ENCODE results near the gene SCYGR6. TPM values are rescaled to one million over a fixed set of nuclear protein-coding genes. Genes with fewer than 3 reads are reported as not detected.

The SCYGR6 gene
- total RNA-seq = not detected

GRCh38 chr2:227724394-227725039, at the start of gene SCYGR6:
Gene SCYGR6 (minus strand): TSS chr2:227724757. CDS start chr2:227724757, 0 bp downstream.
- Histone ChIP-seq H3K4me1 (no peaks in the 10 kb centered on the region), H3K4me3 (no peak within 1 kb of the TSS), H3K27ac (no peak within 1 kb of the TSS), H3K36me3 (no peaks in the 10 kb centered on the region), H3K9me3 (no peaks in the 10 kb centered on the region), H3K27me3 (peaks cover 0 to 12% (median 0%) of the 10 kb centered on the region in 4 donors)
- 73 to 81% methylated on average over 2 to 8 of the region's 15 CpGs for WGBS, 2 donors
- intact Hi-C loops (cut with DNase I) = no loop called here
- TF ChIP-seq CTCF (IDR thresholded peaks at IDR 0.05) (no peak), POLR2A (IDR thresholded peaks at IDR 0.05) (no peak)
- DNase-seq = no peak

- H3K4me3 ChIP-seq = no peak overlapping the region
- no peaks in the 10 kb centered on the region for H3K36me3 ChIP-seq
- H3K9me3 ChIP-seq = no peaks in the 10 kb centered on the region
- H3K4me1 ChIP-seq = no peaks in the 10 kb centered on the region
- DNase-seq = no peak
- H3K27me3 ChIP-seq = no peaks in the 10 kb centered on the region
- H3K27ac ChIP-seq = no peak overlapping the region
- intact Hi-C loops (cut with DNase I) = no loop called here
- WGBS, 2 donors = 64 to 65% methylated on average over 12 of the region's 15 CpGs
- TF ChIP-seq CTCF (IDR thresholded peaks at IDR 0.05) (peak in 1 of 6 experiments; percentile 37), POLR2A (IDR thresholded peaks at IDR 0.05) (no peak)
These were observed 49.6 kb upstream of the SCYGR6 start for GRCh38 chr2:227774011-227774624.

GRCh38 chr2:227772932-227773331, 48.4 kb upstream of the SCYGR6 start:
- no peak for DNase-seq
- H3K9me3 ChIP-seq = no peaks in the 10 kb centered on the region
- no peak for TF ChIP-seq POLR2A (IDR thresholded peaks at IDR 0.05)
- no peak for TF ChIP-seq CTCF (IDR thresholded peaks at IDR 0.05)
- no peak overlapping the region for H3K27ac ChIP-seq
- intact Hi-C loops (cut with DNase I) = no loop called here
- H3K27me3 ChIP-seq = no peaks in the 10 kb centered on the region
- WGBS, 2 donors = 28 to 36% methylated on average over 2 of the region's 2 CpGs
- H3K36me3 ChIP-seq = no peaks in the 10 kb centered on the region
- H3K4me3 ChIP-seq = no peak overlapping the region
- no peaks in the 10 kb centered on the region for H3K4me1 ChIP-seq

- Histone ChIP-seq H3K9me3 (no peaks in the 10 kb centered on the region), H3K27me3 (no peaks in the 10 kb centered on the region), H3K4me1 (no peaks in the 10 kb centered on the region), H3K4me3 (no peak overlapping the region), H3K36me3 (no peaks in the 10 kb centered on the region), H3K27ac (no peak overlapping the region)
- no peak for DNase-seq
- no peak for TF ChIP-seq POLR2A (IDR thresholded peaks at IDR 0.05)
- TF ChIP-seq CTCF (IDR thresholded peaks at IDR 0.05) = no peak
- intact Hi-C loops (cut with DNase I) = no loop called here
- 85 to 88% methylated on average over 5 of the region's 5 CpGs for WGBS, 2 donors
These were observed 47.7 kb upstream of the SCYGR6 start for GRCh38 chr2:227772197-227772661.

GRCh38 chr2:227767830-227768229, 43.3 kb upstream of the SCYGR6 start:
- H3K9me3 ChIP-seq = no peaks in the 10 kb centered on the region
- H3K27ac ChIP-seq = no peak overlapping the region
- no peak overlapping the region for H3K4me3 ChIP-seq
- intact Hi-C loops (cut with DNase I) = loop anchor here (5.0 to 10.0 kb wide), 3 partner anchors 97 to 363 kb away; no protein-coding TSS in a partner anchor
- no peaks in the 10 kb centered on the region for H3K27me3 ChIP-seq
- WGBS, 2 donors = 82 to 88% methylated on average over 16 to 17 of the region's 22 CpGs
- H3K36me3 ChIP-seq = no peaks in the 10 kb centered on the region
- TF ChIP-seq POLR2A (IDR thresholded peaks at IDR 0.05) (no peak), CTCF (IDR thresholded peaks at IDR 0.05) (no peak)
- H3K4me1 ChIP-seq = peaks cover 0 to 9% (median 4%) of the 10 kb centered on the region in 3 donors
- DNase-seq = no peak

Data from esophagus squamous epithelium (tissue), 5 donors.